HG03280 (cell line): ENCODE data around the gene SOS2.
A peak's percentile ranks its signal among the peaks of the same experiment; 100 is the strongest.
"Not testable (repeated sequence)": the region's sequence is repeated elsewhere in the genome, so short reads cannot be mapped to it uniquely, and the experiment has no call there.

Source experiments
- ATAC-seq: cut with Tn5 transposase; IDR thresholded peaks from one replicate; pipeline ENCODE4 v1.9.1; 2021; ENCODE audit warnings: mild to moderate bottlenecking, moderate library complexity; ENCODE audit not compliant: unreplicated experiment

Gene SOS2

DNA sequence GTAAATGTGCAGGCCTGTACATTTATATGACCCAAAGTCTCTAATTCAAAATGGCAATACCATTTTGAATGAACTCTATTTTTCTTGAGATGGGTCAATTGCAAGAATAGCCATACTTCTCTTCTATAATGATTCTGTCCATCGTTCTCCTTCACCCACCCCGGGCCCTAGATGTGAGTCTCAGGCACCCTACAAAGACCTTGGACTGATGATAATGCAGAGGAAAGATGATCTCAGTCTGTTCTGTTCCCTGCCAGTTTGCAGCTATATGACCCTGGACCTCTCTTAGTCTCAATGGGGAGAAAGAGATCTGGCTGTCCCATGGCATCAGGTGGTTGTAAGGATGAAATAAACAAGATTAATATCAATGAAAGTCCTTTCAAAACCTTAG lies 145.1 kb downstream of the SOS2 start:
- ATAC-seq: no peak

DNA sequence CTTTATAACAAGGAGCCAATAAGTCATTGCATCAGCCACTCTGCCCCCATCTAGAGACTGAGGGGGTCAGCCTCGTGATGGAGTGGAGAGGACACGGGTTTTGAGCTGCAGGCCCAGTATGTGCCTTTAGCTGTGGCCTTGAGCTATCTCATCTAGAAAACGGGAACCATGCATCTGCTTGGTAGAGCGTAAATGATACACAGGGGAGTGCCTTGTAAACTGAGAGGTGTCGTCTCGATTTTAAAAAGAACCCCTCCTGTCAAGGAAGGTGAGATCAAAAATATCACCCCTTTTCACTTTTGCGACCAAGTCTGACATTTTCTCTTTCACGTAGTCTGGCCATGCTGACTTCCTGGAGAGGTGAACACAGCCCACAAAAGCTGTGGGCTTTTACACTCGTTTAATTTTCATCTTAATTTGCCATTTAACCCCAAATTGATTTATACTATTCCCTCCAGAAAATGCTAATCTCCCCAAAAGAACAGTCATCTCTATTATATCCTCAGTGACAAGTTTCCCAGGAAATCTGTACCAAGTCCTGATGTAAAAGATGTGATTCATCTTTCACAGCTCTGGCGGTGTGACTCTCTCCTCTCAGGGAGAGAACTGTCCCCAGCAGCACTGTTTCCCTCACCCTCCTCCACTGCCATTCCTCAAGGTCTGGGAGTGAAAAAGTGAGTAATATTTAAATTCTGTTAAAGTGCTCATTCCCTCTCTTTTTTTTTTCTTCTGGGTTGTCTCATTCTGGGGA lies 145.6 kb downstream of the SOS2 start:
- ATAC-seq: peak; percentile 59

- ATAC-seq: no peak
These were observed 146.7 kb downstream of the SOS2 start for GRCh38 chr14:50084666-50085065.

- ATAC-seq: peak; percentile 37
These were observed 147.7 kb downstream of the SOS2 start for GRCh38 chr14:50083467-50084337.

DNA sequence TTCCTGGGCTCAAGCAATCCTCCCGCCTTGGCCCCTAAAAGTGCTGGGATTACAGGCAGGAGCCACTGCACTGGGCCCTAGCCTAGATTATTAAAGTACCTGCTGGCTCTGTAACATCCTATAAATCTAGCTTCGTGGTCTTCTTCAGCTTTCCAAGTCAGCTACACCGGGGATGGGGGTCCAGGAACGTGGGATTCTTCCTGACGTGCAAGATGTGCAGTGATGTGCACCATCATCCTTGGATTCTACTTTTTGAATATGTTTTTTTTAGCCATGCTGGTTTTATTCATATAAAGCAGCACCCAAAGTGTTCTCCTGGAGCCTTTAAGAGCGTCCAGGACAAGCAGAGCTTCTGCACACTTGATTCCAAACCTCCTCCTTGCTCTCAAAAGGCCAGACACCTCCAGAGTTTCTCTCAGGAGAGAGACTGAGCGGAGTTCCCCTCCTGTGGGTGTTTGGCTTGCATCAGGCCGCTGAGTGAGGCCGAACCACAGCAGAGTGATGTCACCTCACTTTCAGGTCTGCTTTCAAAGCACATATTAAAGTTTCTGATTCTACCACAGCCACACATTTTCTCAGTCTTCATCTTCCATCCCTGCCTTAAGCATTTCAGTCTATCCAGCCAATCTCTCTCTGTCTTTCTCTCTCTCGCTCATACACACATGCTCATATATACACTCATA lies 148.5 kb downstream of the SOS2 start:
- ATAC-seq: peak; percentile 72

GRCh38 chr14:50082308-50082742 lies 149.1 kb downstream of the SOS2 start:
- no peak for ATAC-seq

- ATAC-seq: not testable (repeated sequence)
These were observed 152.3 kb downstream of the SOS2 start for GRCh38 chr14:50079103-50079502.

GRCh38 chr14:50073663-50074062 lies 157.7 kb downstream of the SOS2 start:
- not testable (repeated sequence) for ATAC-seq

DNA sequence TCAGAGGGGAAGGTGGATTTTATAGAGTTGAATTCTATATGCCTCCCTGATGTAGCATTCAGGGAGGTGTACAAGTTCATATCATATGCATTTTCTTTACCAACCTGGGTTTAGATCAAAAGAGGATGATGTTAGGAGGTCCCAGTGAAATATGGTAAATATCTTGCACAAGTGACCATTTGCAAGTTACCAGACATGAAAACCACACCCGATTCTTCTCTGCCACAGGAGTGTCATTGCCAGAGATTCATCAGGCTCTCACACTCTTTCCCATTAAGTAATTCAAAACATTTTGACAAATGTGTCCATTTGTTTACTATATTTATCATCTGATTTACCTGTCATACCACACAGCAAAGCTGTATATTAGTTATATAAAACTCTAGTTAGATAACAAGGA lies 159.0 kb downstream of the SOS2 start:
- ATAC-seq: no peak

DNA sequence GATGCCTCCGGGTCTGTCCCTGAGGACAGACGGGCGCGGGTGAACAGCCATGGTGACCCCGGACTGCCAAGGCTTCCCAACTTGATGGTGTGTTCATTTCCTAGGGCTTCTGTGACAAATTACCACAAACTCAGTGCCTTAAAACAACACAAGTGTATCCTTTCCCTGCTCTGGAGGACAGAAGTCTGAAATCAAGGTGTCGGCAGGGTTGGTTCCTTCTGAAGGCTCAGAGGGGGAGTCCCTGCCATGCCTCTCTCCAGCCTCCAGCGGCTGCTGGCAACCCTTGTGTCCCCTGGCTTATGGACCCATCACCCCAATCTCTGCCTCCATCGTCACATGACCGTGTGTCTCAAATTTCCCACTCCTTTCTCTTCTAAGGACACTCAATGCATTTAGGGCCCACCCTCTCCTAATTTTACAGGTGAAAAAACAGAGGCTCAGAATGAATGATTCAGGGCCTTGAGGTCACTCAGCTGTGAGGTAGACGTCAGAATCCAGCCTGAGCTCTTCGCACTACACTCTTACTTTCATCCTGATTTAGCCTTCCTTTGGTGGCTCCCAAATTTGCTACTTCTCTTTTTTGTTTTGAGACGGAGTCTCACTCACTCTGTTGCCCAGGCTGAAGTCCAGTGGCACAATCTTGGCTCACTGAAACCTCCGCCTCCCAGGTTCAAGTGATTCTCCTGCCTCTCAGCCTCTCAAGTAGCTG lies 160.4 kb downstream of the SOS2 start:
- ATAC-seq: no peak

- no peak for ATAC-seq
These were observed 161.1 kb downstream of the SOS2 start for GRCh38 chr14:50070230-50070629.

- no peak for ATAC-seq
These were observed 162.1 kb downstream of the SOS2 start for GRCh38 chr14:50069325-50069724.

- ATAC-seq: no peak
These were observed 162.9 kb downstream of the SOS2 start for GRCh38 chr14:50068496-50068895.

GRCh38 chr14:50067723-50068495 lies 163.5 kb downstream of the SOS2 start:
- no peak for ATAC-seq
